Fibroblast of skin of right quadriceps (primary cell): Measurements from ENCODE around the gene DMD.
"Not testable (repeated sequence)": the region's sequence is repeated elsewhere in the genome, so short reads cannot be mapped to it uniquely, and the experiment has no call there.

Experiments used
- DNase-seq: peaks from one replicate; pipeline ENCODE4 v3.0.0-alpha.2; 2013

DMD gene

DNA sequence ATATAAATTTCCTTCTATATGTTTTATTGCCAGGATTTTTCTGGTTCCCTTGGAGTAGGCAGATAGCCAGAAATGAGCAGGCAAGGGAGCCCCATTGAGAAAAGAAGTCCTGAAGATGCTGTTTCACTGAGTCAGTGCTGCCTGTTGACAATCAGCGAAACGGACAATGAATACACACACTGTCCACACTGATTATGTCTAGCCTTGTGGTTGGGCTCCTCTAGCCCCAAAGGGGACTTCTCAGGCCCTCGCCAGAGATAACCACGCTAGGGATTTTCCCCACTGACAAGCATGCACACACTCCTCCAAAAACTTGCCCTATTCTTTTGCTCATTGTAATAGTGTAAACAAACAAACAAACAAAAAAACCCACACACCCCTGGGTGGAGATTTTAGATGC lies 369.3 kb downstream of the DMD start:
- DNase-seq = no peak

- no peak for DNase-seq
These were observed 371.6 kb downstream of the DMD start for GRCh38 chrX:32839781-32840180.

- DNase-seq = no peak
These were observed 386.3 kb downstream of the DMD start for GRCh38 chrX:32825009-32825408.

GRCh38 chrX:32804034-32804433 lies 407.3 kb downstream of the DMD start:
- DNase-seq = no peak

- no peak for DNase-seq
These were observed 412.4 kb downstream of the DMD start for GRCh38 chrX:32798990-32799389.

DNA sequence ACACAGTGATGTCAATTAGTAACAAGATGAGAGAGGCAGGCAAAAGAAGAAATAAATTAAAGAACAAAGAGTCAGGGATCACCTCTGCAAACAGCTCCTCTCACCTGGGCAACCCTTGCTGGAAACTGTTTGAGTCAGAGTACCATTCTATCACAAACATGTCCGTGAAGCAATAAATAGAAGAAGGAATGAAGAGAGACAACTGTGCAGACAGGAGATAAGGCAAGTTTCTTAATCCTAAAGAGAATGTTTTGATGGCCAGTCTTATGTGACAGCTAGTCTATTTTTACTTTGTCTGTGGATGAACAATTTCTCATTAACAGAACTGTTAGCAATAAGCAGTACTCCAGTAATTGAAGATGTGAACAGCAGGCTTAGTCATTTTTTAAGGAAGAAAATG lies 422.4 kb downstream of the DMD start:
- no peak for DNase-seq

DNA sequence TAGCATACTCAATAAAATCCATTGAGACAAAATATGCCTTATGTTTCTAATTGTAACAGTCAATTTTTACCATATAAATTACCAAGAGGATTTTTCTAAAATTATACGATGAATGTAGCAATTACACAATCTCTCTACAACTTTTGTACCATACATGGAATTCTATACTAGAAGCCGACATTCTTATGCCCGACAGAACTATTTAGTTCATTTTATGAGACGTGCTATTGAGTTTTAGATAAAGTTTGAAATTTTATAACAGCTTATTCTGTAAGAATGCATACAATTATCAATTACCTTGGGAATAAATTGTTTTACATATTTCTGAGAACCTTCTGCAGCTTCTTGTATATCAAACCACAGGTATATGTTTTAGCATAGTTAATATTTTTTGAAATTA lies 431.2 kb downstream of the DMD start:
- no peak for DNase-seq

DNA sequence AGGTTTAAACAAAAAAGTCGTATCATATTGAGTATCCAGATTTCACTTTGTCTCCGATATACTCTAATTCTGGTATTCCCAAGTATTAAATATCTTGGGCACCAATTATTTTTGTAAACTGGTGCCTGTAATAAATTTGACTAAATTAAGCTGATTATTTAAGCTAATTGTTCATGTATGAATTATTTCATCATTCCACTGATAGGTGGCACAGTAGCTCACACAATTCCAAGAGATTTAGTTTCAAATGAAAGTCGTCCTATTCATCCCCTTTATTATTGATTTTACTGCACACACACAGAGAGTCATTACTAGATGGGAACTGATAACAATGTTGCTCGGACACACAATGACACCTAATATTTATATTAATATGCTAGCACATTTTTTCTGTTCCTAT lies 432.4 kb downstream of the DMD start:
- no peak for DNase-seq

DNA sequence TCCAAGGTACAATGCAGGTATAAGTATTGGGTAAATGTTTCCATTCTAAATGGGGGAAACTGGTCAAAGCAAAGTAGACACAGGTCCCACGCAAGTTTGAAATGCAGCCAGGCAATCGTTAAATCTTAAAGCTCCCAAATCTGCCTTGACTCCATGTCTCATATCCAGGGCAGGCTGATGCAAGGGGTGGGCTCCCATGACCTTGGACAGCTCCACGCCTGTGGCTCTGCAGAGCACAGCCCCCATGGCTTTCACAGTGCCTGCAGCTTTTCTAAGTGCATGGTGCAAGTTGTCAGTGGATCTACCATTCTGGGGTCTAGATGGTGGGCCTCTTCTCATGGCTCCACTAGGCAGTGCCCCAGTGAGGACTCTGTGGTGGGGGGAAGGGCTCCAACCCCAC lies 436.4 kb downstream of the DMD start:
- DNase-seq = no peak

DNA sequence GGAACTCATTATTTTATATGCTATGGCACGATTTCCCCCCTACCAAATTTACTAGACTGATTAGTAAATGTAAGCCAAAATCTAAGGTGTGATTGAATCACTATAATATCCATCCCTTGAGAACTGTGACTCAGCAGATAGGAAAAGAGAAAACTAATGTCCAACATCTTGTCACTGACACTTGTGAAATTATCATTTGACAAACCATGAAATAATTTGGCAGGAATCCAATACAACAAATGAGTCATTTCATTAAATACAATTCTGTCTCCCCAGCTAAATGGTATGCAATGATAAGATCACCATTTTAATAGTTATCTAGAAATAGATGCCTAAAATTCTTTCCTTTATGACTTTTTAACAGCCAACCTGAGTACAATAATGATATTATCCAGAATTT lies 462.3 kb downstream of the DMD start:
- no peak for DNase-seq

DNA sequence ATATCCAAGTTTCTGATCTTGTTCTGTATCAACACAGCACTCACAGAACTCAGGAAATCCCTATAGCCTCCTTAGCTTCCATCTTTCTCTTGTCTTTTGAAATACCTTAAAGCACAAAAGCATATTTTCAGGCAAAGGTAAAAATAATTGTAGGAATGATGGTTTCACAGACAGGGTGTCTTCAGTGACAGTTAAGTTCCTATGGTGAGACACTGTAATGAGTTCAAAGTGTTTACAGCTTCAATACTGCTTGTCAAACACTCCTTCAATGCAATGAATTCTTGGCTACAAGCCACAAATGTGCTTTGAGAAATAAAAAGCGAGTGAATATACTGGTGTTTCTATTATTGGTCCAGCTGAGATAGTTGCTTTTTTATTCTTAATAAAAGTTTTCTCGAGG lies 466.0 kb downstream of the DMD start:
- no peak for DNase-seq

DNA sequence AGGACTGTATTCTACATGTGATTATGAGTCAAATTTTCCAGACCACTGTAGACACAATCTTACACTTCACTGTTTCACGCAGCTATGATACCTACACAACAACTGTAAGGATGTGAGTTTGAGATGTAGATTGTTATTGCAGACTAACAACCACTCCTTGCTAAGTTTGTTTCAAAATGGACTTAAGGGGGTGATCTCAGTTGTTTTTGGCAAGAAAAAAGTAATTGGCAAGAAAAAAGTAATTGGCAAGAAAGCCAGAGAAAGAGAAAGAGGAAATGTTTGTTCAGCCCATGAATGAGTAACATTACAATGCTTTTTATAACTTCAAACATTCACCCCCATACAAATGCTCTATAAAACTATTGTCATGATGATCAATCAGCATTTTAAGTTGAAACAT lies 466.4 kb downstream of the DMD start:
- DNase-seq = no peak

GRCh38 chrX:32741910-32742309 lies 469.4 kb downstream of the DMD start:
- DNase-seq = no peak

GRCh38 chrX:32708542-32708941 lies 502.8 kb downstream of the DMD start:
- DNase-seq = no peak

- not testable (repeated sequence) for DNase-seq
These were observed 506.0 kb downstream of the DMD start for GRCh38 chrX:32705385-32705784.

DNA sequence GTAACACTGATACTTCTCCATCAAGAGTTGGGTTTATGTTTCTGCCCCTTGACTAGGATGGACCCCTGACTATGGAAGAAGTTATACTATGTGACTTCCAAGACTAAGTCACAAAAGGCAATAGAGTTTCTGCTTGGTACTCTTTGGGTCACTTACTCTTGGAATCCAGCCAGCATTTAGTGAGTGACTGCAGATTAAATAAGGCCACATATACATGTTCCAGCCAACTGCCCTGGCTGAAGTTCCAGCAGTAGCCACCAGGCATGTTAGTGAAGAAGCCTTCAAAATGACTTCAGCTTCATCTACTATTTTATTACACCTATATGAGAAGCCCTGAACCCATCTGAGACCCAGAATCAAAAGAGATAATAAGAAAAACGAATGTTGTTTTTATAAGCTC lies 524.0 kb downstream of the DMD start:
- no peak for DNase-seq

GRCh38 chrX:32678487-32678886 lies 532.9 kb downstream of the DMD start:
- no peak for DNase-seq

DNA sequence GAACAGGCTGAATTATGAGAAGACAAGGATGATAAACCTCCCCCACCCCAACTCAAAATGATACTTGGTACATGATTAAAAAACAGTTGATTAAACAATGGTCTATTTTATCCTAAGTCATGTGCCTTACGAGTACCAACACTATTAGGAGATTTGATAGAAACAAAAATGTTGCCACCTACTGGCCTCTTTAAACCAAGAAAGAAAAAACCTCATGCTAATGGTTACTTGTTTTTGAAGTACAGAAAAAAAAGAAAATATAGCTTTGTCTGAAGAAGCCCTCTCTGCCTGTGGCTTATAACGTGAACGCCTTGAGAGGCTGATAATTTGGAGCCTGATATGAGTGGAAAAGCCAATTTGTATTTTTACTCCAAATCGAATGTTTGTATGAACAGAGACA lies 538.2 kb downstream of the DMD start:
- DNase-seq = no peak

GRCh38 chrX:32662516-32662915 lies 548.8 kb downstream of the DMD start:
- DNase-seq = no peak

- DNase-seq = no peak
These were observed 566.7 kb downstream of the DMD start for GRCh38 chrX:32644476-32645245.

GRCh38 chrX:32642283-32642682 lies 569.1 kb downstream of the DMD start:
- no peak for DNase-seq

GRCh38 chrX:32618154-32618553 lies 593.2 kb downstream of the DMD start:
- no peak for DNase-seq

- DNase-seq = no peak
These were observed 596.6 kb downstream of the DMD start for GRCh38 chrX:32614707-32615106.

DNA sequence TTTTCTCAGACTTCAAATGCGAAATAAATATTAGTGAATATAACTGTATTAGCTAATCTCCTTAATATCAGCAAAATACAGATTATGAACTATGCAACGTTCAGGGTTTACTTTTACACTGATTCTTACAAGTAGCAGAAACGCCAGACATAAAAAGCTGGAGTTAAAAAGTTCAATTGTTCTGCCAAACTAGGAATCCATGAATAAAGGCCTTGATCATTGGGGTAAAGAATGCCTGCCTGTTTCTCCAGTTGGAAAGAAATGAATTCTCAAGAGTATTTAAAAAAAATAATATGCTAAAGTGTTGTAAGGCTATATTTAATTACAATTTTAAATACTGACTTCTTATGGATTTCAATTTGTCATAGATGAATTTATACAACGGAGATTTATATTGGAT lies 612.2 kb downstream of the DMD start:
- DNase-seq = no peak

DNA sequence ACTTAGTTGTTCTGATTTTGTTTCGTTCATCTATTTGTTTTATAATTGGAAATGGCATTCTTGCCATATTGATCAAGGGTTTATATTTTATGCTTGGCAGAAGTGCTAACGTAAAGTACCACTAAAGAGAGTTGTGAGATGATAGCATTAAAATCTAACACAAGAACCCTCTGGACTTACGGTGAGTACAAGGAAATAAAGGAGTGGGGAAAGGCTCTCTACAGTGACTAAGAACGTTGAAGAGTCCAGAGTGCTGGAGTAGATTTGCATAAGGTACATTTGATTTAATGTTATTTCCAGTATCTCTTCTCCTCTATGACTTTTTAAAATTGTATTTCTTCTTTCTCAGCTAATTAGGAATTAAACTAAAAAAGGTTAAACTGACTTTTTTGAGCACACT lies 612.6 kb downstream of the DMD start:
- DNase-seq = no peak

DNA sequence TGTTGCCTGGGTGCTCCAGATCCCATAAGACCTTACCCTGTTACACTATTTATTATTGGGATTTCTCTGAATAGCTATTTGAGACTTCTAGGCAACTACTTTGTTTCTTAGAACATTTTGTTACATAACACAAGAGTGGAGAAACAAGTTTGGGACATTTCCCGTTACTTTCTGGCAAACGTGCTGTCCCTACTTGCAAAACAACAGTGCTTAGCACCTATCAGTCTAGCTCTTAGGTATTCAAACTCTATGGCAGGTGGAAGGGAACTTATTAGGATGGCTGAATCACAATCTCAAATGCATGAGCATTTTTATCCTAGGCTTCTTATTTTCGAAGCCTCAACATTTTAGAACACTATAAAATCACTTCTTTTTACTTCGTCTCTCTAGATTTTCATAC lies 613.6 kb downstream of the DMD start:
- DNase-seq = no peak
